Trophoblast cell (in vitro differentiated cells and primary cell): ENCODE data around the gene COL1A1.

Source experiments
- DNase-seq, 2 donors: peaks; one replicate each; pipeline ENCODE4 v3.0.0-alpha.2; 2016
- H2AFZ ChIP-seq: 2 replicates; pipeline ENCODE4 v1.6.1; 2013; ENCODE audit warnings: low read length, moderate library complexity, mild to moderate bottlenecking; ENCODE audit not compliant: insufficient read depth, poor library complexity
- H2AK5ac ChIP-seq: 2 replicates; pipeline ENCODE4 v1.6.1; 2013; ENCODE audit warnings: mild to moderate bottlenecking, low read length
- H2BK120ac ChIP-seq: 2 replicates; pipeline ENCODE4 v1.6.1; 2013; ENCODE audit warnings: low read length, mild to moderate bottlenecking, moderate library complexity; ENCODE audit not compliant: insufficient read depth, poor library complexity
- H2BK12ac ChIP-seq: 2 replicates; pipeline ENCODE4 v1.6.1; 2013; ENCODE audit warnings: mild to moderate bottlenecking, low read length, moderate library complexity
- H2BK5ac ChIP-seq: 2 replicates; pipeline ENCODE4 v1.6.1; 2013; ENCODE audit warnings: low read length, low read depth, moderate library complexity, mild to moderate bottlenecking; ENCODE audit not compliant: poor library complexity
- H3K14ac ChIP-seq: 2 replicates; pipeline ENCODE4 v1.6.1; 2013; ENCODE audit warnings: mild to moderate bottlenecking, low read length
- H3K18ac ChIP-seq: 2 replicates; pipeline ENCODE4 v1.6.1; 2013; ENCODE audit warnings: mild to moderate bottlenecking, low read length
- H3K23ac ChIP-seq: 2 replicates; pipeline ENCODE4 v1.6.1; 2013; ENCODE audit warnings: low read length
- H3K27ac ChIP-seq: 2 replicates; pipeline ENCODE4 v1.5.1; 2013; ENCODE audit warnings: low read depth, mild to moderate bottlenecking, inconsistent platforms, low read length, moderate library complexity
- H3K27me3 ChIP-seq: 2 replicates; pipeline ENCODE4 v1.6.1; 2013; ENCODE audit warnings: inconsistent platforms, mild to moderate bottlenecking, low read length, moderate library complexity; ENCODE audit not compliant: insufficient read depth
- H3K36me3 ChIP-seq, 2 experiments: 1 replicate in 1 of 2; 2 replicates in 1 of 2; pipeline ENCODE4 v1.6.1; 2013; ENCODE audit warnings: low read length in 2 of 2, mild to moderate bottlenecking in 2 of 2, moderate library complexity in 1 of 2; ENCODE audit not compliant: insufficient read depth in 2 of 2, control insufficient read depth in 1 of 2
- H3K4ac ChIP-seq: 2 replicates; pipeline ENCODE4 v1.6.1; 2013; ENCODE audit warnings: low read depth, mild to moderate bottlenecking, low read length, moderate library complexity
- H3K4me1 ChIP-seq, 2 experiments: 1 replicate in 1 of 2; 2 replicates in 1 of 2; pipeline ENCODE4 v1.6.1; 2013; ENCODE audit warnings: low read length in 2 of 2, mild to moderate bottlenecking in 2 of 2, moderate library complexity in 1 of 2; ENCODE audit not compliant: insufficient read depth in 2 of 2, control insufficient read depth in 1 of 2
- H3K4me2 ChIP-seq: 2 replicates; pipeline ENCODE4 v1.6.1; 2013; ENCODE audit warnings: inconsistent platforms, mild to moderate bottlenecking, low read length, moderate library complexity
- H3K4me3 ChIP-seq: 2 replicates; pipeline ENCODE4 v1.5.1; 2013; ENCODE audit warnings: mild to moderate bottlenecking, low read depth, low read length, inconsistent platforms
- H3K79me1 ChIP-seq: one replicate; pipeline ENCODE4 v1.6.1; 2013; ENCODE audit warnings: low read length
- H3K79me2 ChIP-seq: 2 replicates; pipeline ENCODE4 v1.6.1; 2013; ENCODE audit warnings: low read length, mild to moderate bottlenecking; ENCODE audit not compliant: control insufficient read depth, insufficient read depth, poor library complexity
- H3K9ac ChIP-seq: 2 replicates; pipeline ENCODE4 v1.6.1; 2013; ENCODE audit warnings: mild to moderate bottlenecking, low read length
- H3K9me3 ChIP-seq: 2 replicates; pipeline ENCODE4 v1.6.1; 2013; ENCODE audit warnings: low read depth, mild to moderate bottlenecking, control low read depth, inconsistent platforms, low read length; ENCODE audit not compliant: insufficient read depth
- H4K12ac ChIP-seq: 2 replicates; pipeline ENCODE4 v1.6.1; 2013; ENCODE audit warnings: low read depth, mild to moderate bottlenecking, low read length, moderate library complexity
- H4K8ac ChIP-seq: 2 replicates; pipeline ENCODE4 v1.6.1; 2013; ENCODE audit warnings: low read depth, mild to moderate bottlenecking, low read length, moderate library complexity
- H4K91ac ChIP-seq: one replicate; pipeline ENCODE4 v1.6.1; 2013; ENCODE audit warnings: low read depth, mild to moderate bottlenecking, low read length, moderate library complexity
- WGBS: extraction: QIAGEN DNeasy Blood & Tissue Kit; methylation state at CpG from one replicate; pipeline ENCODE4 v1.1.7; 2013; ENCODE audit warnings: missing lambda C conversion rate; ENCODE audit not compliant: insufficient read length, insufficient coverage; ENCODE audit errors: extremely low coverage; 5-methylcytosine and 5-hydroxymethylcytosine counted together

Gene COL1A1

GRCh38 chr17:50151937-50152547 is 49.4 kb downstream of the COL1A1 start:
- H3K18ac ChIP-seq, result peak overlapping the region; percentile 66
- H4K12ac ChIP-seq, result peak overlapping the region; percentile 83
- H2BK12ac ChIP-seq, result peak overlapping the region; percentile 1
- no peak overlapping the region for H3K23ac ChIP-seq
- DNase-seq, result peak; percentile 85 to 87
- H3K9ac ChIP-seq, result peak overlapping the region; percentile 10
- H3K4ac ChIP-seq, result peak overlapping the region; percentile 35
- peak overlapping the region; percentile 65 for H3K27ac ChIP-seq
- H3K79me1 ChIP-seq, result peaks cover 23% of the 10 kb centered on the region
- H3K9me3 ChIP-seq, result no peaks in the 10 kb centered on the region
- peak overlapping the region; percentile 63 for H3K4me2 ChIP-seq
- peak overlapping the region; percentile 60 for H3K4me3 ChIP-seq
- peak overlapping the region; percentile 80 for H2AFZ ChIP-seq
- peak overlapping the region; percentile 36 for H3K14ac ChIP-seq
- WGBS, result no CpG with 5 or more reads among the region's 12 CpGs
- H4K8ac ChIP-seq, result peak overlapping the region; percentile 92
- peaks cover 19% of the 10 kb centered on the region for H3K79me2 ChIP-seq
- H4K91ac ChIP-seq, result peak overlapping the region; percentile 90
- H3K27me3 ChIP-seq, result no peaks in the 10 kb centered on the region
- peaks cover 15 to 25% of the 10 kb centered on the region in 2 experiments for H3K4me1 ChIP-seq
- H3K36me3 ChIP-seq, result peaks cover 1 to 2% of the 10 kb centered on the region in 2 experiments
- peak overlapping the region; percentile 50 for H2BK120ac ChIP-seq
- peak overlapping the region; percentile 78 for H2BK5ac ChIP-seq
- peak overlapping the region; percentile 42 for H2AK5ac ChIP-seq

- peak overlapping the region; percentile 71 for H2BK5ac ChIP-seq
- WGBS, result no CpG with 5 or more reads among the region's 40 CpGs
- peaks cover 23% of the 10 kb centered on the region for H3K79me1 ChIP-seq
- H3K4me3 ChIP-seq, result peak overlapping the region; percentile 85
- H3K4me1 ChIP-seq, result peaks cover 15 to 27% of the 10 kb centered on the region in 2 experiments
- H3K9me3 ChIP-seq, result no peaks in the 10 kb centered on the region
- H3K27ac ChIP-seq, result peak overlapping the region; percentile 65
- H2BK12ac ChIP-seq, result peak overlapping the region; percentile 29
- no peak overlapping the region for H3K9ac ChIP-seq
- H3K27me3 ChIP-seq, result no peaks in the 10 kb centered on the region
- H3K4ac ChIP-seq, result peak overlapping the region; percentile 38
- DNase-seq, result peak; percentile 86 to 93
- peak overlapping the region; percentile 78 for H4K12ac ChIP-seq
- H3K18ac ChIP-seq, result peak overlapping the region; percentile 12
- peak overlapping the region; percentile 75 for H2AK5ac ChIP-seq
- peak overlapping the region; percentile 92 for H4K8ac ChIP-seq
- peaks cover 19% of the 10 kb centered on the region for H3K79me2 ChIP-seq
- peak overlapping the region; percentile 59 for H2BK120ac ChIP-seq
- peak overlapping the region; percentile 64 for H3K14ac ChIP-seq
- peak overlapping the region; percentile 9 for H2AFZ ChIP-seq
- peaks cover 5 to 8% of the 10 kb centered on the region in 2 experiments for H3K36me3 ChIP-seq
- H3K23ac ChIP-seq, result no peak overlapping the region
- H3K4me2 ChIP-seq, result peak overlapping the region; percentile 95
- peak overlapping the region; percentile 71 for H4K91ac ChIP-seq
These were observed 50.1 kb downstream of the COL1A1 start for GRCh38 chr17:50151041-50151936.

- H3K14ac ChIP-seq, result peak within 1 kb of the TSS; percentile 87
- H2AK5ac ChIP-seq, result peak within 1 kb of the TSS; percentile 75
- peaks cover 15 to 27% of the 10 kb centered on the region in 2 experiments for H3K4me1 ChIP-seq
- peak within 1 kb of the TSS; percentile 88 for H4K8ac ChIP-seq
- peak within 1 kb of the TSS; percentile 82 for H4K12ac ChIP-seq
- H3K23ac ChIP-seq, result no peak within 1 kb of the TSS
- peak within 1 kb of the TSS; percentile 71 for H2BK5ac ChIP-seq
- no peaks in the 10 kb centered on the region for H3K9me3 ChIP-seq
- no peaks in the 10 kb centered on the region for H3K27me3 ChIP-seq
- peak within 1 kb of the TSS; percentile 95 for H3K4me2 ChIP-seq
- WGBS, result no CpG with 5 or more reads among the region's 69 CpGs
- peak within 1 kb of the TSS; percentile 59 for H2BK120ac ChIP-seq
- peak within 1 kb of the TSS; percentile 81 for H3K9ac ChIP-seq
- H4K91ac ChIP-seq, result peak within 1 kb of the TSS; percentile 80
- peak within 1 kb of the TSS; percentile 29 for H2BK12ac ChIP-seq
- peak within 1 kb of the TSS; percentile 74 for H3K18ac ChIP-seq
- peak within 1 kb of the TSS; percentile 84 for H3K4ac ChIP-seq
- peak within 1 kb of the TSS; percentile 85 for H3K4me3 ChIP-seq
- peak within 1 kb of the TSS; percentile 59 for H3K27ac ChIP-seq
- DNase-seq, result no peak
- peaks cover 10 to 13% of the 10 kb centered on the region in 2 experiments for H3K36me3 ChIP-seq
- peaks cover 19% of the 10 kb centered on the region for H3K79me2 ChIP-seq
- peaks cover 23% of the 10 kb centered on the region for H3K79me1 ChIP-seq
- H2AFZ ChIP-seq, result peak within 1 kb of the TSS; percentile 74
These were observed 50.9 kb downstream of the COL1A1 start, which contains the start of gene PPP1R9B for GRCh38 chr17:50150354-50151040. TSS of gene PPP1R9B (minus strand) at chr17:50150677. CDS start at chr17:50150513, 164 bp downstream.
